ENCODE data around the gene SLC25A47.

GRCh38 chr14:100314724-100315123, 8.4 kb upstream of the SLC25A47 start:
- TF ChIP-seq POLR2A (IDR thresholded peaks at IDR 0.05): no peak
- no peak for TF ChIP-seq CTCF (IDR thresholded peaks at IDR 0.05)

All from sigmoid colon (tissue), 3 donors.